MM.1S (cell line): ENCODE data around the gene MAST3.
A peak's percentile ranks its signal among the peaks of the same experiment; 100 is the strongest.

Experiments used
- DNase-seq: peaks from one replicate; pipeline ENCODE4 v3.0.0-alpha.2; 2015
- H2AFZ ChIP-seq: fragments of 300-600 bp; sonication (generic); 2 replicates; pipeline ENCODE4 v1.6.0; 2016; ENCODE audit warnings: antibody characterized with exemption, low read length
- H3F3A ChIP-seq: fragments of 300-600 bp; sonication (generic); 2 replicates; pipeline ENCODE4 v1.6.1; 2016; ENCODE audit warnings: mild to moderate bottlenecking, antibody characterized with exemption, low read length, moderate library complexity, mixed read lengths; ENCODE audit not compliant: insufficient read depth
- H3K27ac ChIP-seq: fragments of 300-600 bp; sonication (generic); 2 replicates; pipeline ENCODE4 v1.5.1; 2016; ENCODE audit warnings: mild to moderate bottlenecking, low read length
- H3K27me3 ChIP-seq: fragments of 300-600 bp; sonication (generic); replicated peaks from 2 replicates; pipeline ENCODE4 v1.6.0; 2016; ENCODE audit warnings: low read length; ENCODE audit not compliant: insufficient read depth
- H3K36me3 ChIP-seq: fragments of 300-600 bp; sonication (generic); replicated peaks from 2 replicates; pipeline ENCODE4 v1.6.1; 2016; ENCODE audit warnings: mild to moderate bottlenecking, low read length, mixed read lengths; ENCODE audit not compliant: insufficient read depth
- H3K4me1 ChIP-seq: fragments of 300-600 bp; sonication (generic); 2 replicates; pipeline ENCODE4 v1.6.1; 2016; ENCODE audit warnings: low read length, mixed read lengths
- H3K4me2 ChIP-seq: fragments of 300-600 bp; sonication (generic); 2 replicates; pipeline ENCODE4 v1.6.0; 2016; ENCODE audit warnings: low read depth, low read length
- H3K4me3 ChIP-seq: fragments of 300-600 bp; sonication (generic); 2 replicates; pipeline ENCODE4 v1.5.1; 2016; ENCODE audit warnings: low read length, mixed read lengths
- H3K79me2 ChIP-seq: fragments of 300-600 bp; sonication (generic); 2 replicates; pipeline ENCODE4 v1.6.1; 2016; ENCODE audit warnings: mixed run types, low read length, mixed read lengths
- H3K9ac ChIP-seq: fragments of 300-600 bp; sonication (generic); 2 replicates; pipeline ENCODE4 v1.6.1; 2016; ENCODE audit warnings: low read length, mixed read lengths
- H3K9me2 ChIP-seq: fragments of 300-600 bp; sonication (generic); replicated peaks from 2 replicates; pipeline ENCODE4 v1.6.1; 2016; ENCODE audit warnings: mild to moderate bottlenecking, low read length, mixed read lengths; ENCODE audit not compliant: insufficient read depth
- H3K9me3 ChIP-seq: fragments of 300-600 bp; sonication (generic); replicated peaks from 2 replicates; pipeline ENCODE4 v1.6.1; 2016; ENCODE audit warnings: mild to moderate bottlenecking, low read length, mixed read lengths; ENCODE audit not compliant: insufficient read depth
- H4K20me1 ChIP-seq: fragments of 300-600 bp; sonication (generic); 2 replicates; pipeline ENCODE4 v1.6.1; 2016; ENCODE audit warnings: mild to moderate bottlenecking, low read length, moderate library complexity, mixed read lengths; ENCODE audit not compliant: insufficient read depth
- EZH2 ChIP-seq: fragments of 300-600 bp; sonication (generic); optimal IDR thresholded peaks from 2 replicates; pipeline ENCODE3; 2017; ENCODE audit warnings: low read depth, mild to moderate bottlenecking, antibody characterized with exemption, low read length, mixed read lengths
- EZH2phosphoT487 ChIP-seq: fragments of 300-600 bp; sonication (generic); IDR thresholded peaks from 2 replicates; pipeline ENCODE4 v1.6.1; 2018; ENCODE audit warnings: antibody characterized with exemption, low read length
- TF ChIP-seq, protein P1 (sequence below): fragments of 300-600 bp; sonication (generic); IDR thresholded peaks from 2 replicates; pipeline ENCODE4 v1.5.1; 2016; ENCODE audit warnings: antibody characterized with exemption, low read length, mixed read lengths

Gene MAST3

GRCh38 chr19:18058208-18059009, 39.2 kb upstream of the MAST3 start:
- Histone ChIP-seq H2AFZ (0 out of 2 replicates have a peak overlapping the region, but pooled peaks have one; percentile 3), H3F3A (no peaks in the 10 kb centered on the region), H3K4me2 (peak overlapping the region; percentile 75), H3K36me3 (no peaks in the 10 kb centered on the region), H3K4me3 (peak overlapping the region; percentile 27; the same call in 1 of the 2 replicates), H4K20me1 (no peaks in the 10 kb centered on the region), H3K9me3 (no peaks in the 10 kb centered on the region), H3K4me1 (0 out of 2 replicates have a peak, but pooled peaks cover 2% of the 10 kb centered on the region), H3K79me2 (no peaks in the 10 kb centered on the region), H3K27ac (no peak overlapping the region), H3K9me2 (no peaks in the 10 kb centered on the region), H3K9ac (no peak overlapping the region), H3K27me3 (peaks cover 38% of the 10 kb centered on the region)
- TF ChIP-seq, protein P1, sequence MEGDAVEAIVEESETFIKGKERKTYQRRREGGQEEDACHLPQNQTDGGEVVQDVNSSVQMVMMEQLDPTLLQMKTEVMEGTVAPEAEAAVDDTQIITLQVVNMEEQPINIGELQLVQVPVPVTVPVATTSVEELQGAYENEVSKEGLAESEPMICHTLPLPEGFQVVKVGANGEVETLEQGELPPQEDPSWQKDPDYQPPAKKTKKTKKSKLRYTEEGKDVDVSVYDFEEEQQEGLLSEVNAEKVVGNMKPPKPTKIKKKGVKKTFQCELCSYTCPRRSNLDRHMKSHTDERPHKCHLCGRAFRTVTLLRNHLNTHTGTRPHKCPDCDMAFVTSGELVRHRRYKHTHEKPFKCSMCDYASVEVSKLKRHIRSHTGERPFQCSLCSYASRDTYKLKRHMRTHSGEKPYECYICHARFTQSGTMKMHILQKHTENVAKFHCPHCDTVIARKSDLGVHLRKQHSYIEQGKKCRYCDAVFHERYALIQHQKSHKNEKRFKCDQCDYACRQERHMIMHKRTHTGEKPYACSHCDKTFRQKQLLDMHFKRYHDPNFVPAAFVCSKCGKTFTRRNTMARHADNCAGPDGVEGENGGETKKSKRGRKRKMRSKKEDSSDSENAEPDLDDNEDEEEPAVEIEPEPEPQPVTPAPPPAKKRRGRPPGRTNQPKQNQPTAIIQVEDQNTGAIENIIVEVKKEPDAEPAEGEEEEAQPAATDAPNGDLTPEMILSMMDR = peak; percentile 95
- TF ChIP-seq EZH2 = no peak
- DNase-seq = peak; percentile 54

DNA sequence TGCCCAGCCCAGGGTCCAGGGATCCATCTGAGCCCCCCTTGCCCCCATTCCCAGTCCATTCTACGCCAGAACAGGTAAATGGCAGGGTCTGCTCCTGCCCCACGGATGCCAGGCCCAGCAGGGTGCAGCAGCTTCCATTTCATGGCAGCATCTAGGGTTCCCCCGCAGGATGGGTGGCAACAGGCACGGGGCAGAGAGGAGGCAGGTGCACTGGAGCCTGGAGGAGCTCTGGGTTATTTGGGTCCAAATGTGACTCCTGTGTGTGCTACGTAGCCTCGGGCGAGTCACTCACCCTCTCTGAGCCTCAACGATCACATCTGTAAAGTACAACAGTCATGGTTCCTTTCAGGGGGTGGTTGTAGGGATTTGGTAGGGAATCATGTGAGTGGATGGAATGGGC, 38.3 kb upstream of the MAST3 start:
- Histone ChIP-seq H4K20me1 (no peaks in the 10 kb centered on the region), H3K36me3 (no peaks in the 10 kb centered on the region), H3K9ac (no peak overlapping the region), H3K27ac (no peak overlapping the region), H3K4me1 (0 out of 2 replicates have a peak, but pooled peaks cover 2% of the 10 kb centered on the region), H2AFZ (no peak overlapping the region), H3K9me3 (no peaks in the 10 kb centered on the region), H3F3A (no peaks in the 10 kb centered on the region), H3K4me2 (no peak overlapping the region), H3K79me2 (no peaks in the 10 kb centered on the region), H3K4me3 (no peak overlapping the region), H3K9me2 (no peaks in the 10 kb centered on the region), H3K27me3 (peaks cover 29% of the 10 kb centered on the region)
- TF ChIP-seq EZH2 (no peak), EZH2phosphoT487 (no peak)
- TF ChIP-seq, protein P1 = no peak
- DNase-seq = no peak

DNA sequence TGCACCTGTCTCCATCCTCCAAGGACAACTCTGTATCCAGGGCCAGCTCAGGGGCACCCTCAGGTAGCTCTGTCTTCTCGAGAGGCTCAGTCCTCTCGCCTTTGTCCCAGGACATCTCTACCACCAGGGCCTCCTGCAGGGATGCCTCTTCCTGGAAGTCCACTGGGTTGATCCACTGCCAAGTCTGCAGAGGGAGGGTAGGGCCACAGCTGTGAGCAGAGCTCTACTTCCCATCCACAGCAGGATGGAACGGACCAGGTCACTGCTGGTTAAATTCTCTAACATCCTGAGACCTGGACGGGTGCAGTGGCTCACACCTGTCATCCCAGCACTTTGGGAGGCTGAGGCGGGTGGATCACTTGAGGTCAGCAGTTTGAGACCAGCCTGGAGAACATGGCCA, 37.7 kb upstream of the MAST3 start:
- no peaks in the 10 kb centered on the region for H4K20me1 ChIP-seq
- H2AFZ ChIP-seq = no peak overlapping the region
- TF ChIP-seq, protein P1 = no peak
- TF ChIP-seq EZH2 (no peak), EZH2phosphoT487 (no peak)
- no peak overlapping the region for H3K4me3 ChIP-seq
- H3K9ac ChIP-seq = no peak overlapping the region
- H3K4me2 ChIP-seq = no peak overlapping the region
- no peaks in the 10 kb centered on the region for H3K79me2 ChIP-seq
- no peaks in the 10 kb centered on the region for H3K9me3 ChIP-seq
- no peaks in the 10 kb centered on the region for H3F3A ChIP-seq
- H3K36me3 ChIP-seq = no peaks in the 10 kb centered on the region
- peaks cover 23% of the 10 kb centered on the region for H3K27me3 ChIP-seq
- no peak for DNase-seq
- 0 out of 2 replicates have a peak, but pooled peaks cover 2% of the 10 kb centered on the region for H3K4me1 ChIP-seq
- no peak overlapping the region for H3K27ac ChIP-seq
- H3K9me2 ChIP-seq = no peaks in the 10 kb centered on the region
